Osteoblast (primary cell): Measurements from ENCODE around the gene ARMH1. TPM values are rescaled to one million over a fixed set of nuclear protein-coding genes. Genes with fewer than 3 reads are reported as not detected.
A peak's percentile ranks its signal among the peaks of the same experiment; 100 is the strongest.

ENCODE experiments used
- DNase-seq: peaks from one replicate; pipeline ENCODE4 v3.0.0; 2011; ENCODE audit warnings: low spot score, mixed read lengths; ENCODE audit not compliant: insufficient read length; ENCODE audit errors: missing footprints
- H2AFZ ChIP-seq: 2 replicates; pipeline ENCODE4 v1.6.0; 2011; ENCODE audit warnings: mild to moderate bottlenecking, low read length
- H3K27ac ChIP-seq: 2 replicates; pipeline ENCODE4 v1.5.1; 2011; ENCODE audit warnings: mild to moderate bottlenecking, low read depth, low read length, moderate library complexity
- H3K27me3 ChIP-seq: 2 replicates; pipeline ENCODE4 v1.6.0; 2012; ENCODE audit warnings: mild to moderate bottlenecking, control low read depth, inconsistent platforms, low read length, moderate library complexity; ENCODE audit not compliant: insufficient read depth
- H3K36me3 ChIP-seq: 2 replicates; pipeline ENCODE4 v1.5.1; 2011; ENCODE audit warnings: mild to moderate bottlenecking, low read length, control low read depth, moderate library complexity; ENCODE audit not compliant: insufficient read depth
- H3K4me1 ChIP-seq: 2 replicates; pipeline ENCODE4 v1.5.1; 2011; ENCODE audit warnings: mild to moderate bottlenecking, low read length, control low read depth, moderate library complexity; ENCODE audit not compliant: insufficient read depth
- H3K4me2 ChIP-seq: 2 replicates; pipeline ENCODE4 v1.6.0; 2011; ENCODE audit warnings: mild to moderate bottlenecking, low read length; ENCODE audit not compliant: insufficient read depth
- H3K4me3 ChIP-seq: fragments of 200-600 bp; sonication (generic); 3 replicates; pipeline ENCODE4 v1.5.1; 2012; ENCODE audit warnings: mild to moderate bottlenecking, low read length, inconsistent platforms; ENCODE audit not compliant: insufficient read depth
- H3K79me2 ChIP-seq: 2 replicates; pipeline ENCODE4 v1.6.0; 2012; ENCODE audit warnings: mild to moderate bottlenecking, low read length, control low read depth, inconsistent platforms; ENCODE audit not compliant: insufficient read depth
- H3K9me3 ChIP-seq: 2 replicates; pipeline ENCODE4 v1.5.1; 2011; ENCODE audit warnings: low read depth, low read length, control low read depth
- H4K20me1 ChIP-seq: 2 replicates; pipeline ENCODE4 v1.6.0; 2012; ENCODE audit warnings: mild to moderate bottlenecking, low read length, control low read depth; ENCODE audit not compliant: insufficient read depth
- CTCF ChIP-seq: IDR thresholded peaks from 2 replicates; pipeline ENCODE4 v1.5.1; 2011; ENCODE audit warnings: mild to moderate bottlenecking, low read depth, low read length, moderate library complexity; ENCODE audit errors: extremely low read depth
- total RNA-seq: library from RNA; depleted of rRNA; stranded (reverse); fragments of >200 nt; gene quantifications from 2 replicates; pipeline ENCODE4 v1.2.3, GENCODE V29; 2012

Gene ARMH1
- total RNA-seq, 1 donor = 4.3 TPM

GRCh38 chr1:44720281-44720680 lies 45.8 kb downstream of the ARMH1 start:
- Histone ChIP-seq H2AFZ (no peak overlapping the region), H3K79me2 (no peaks in the 10 kb centered on the region), H4K20me1 (no peaks in the 10 kb centered on the region), H3K4me1 (peaks cover 5% of the 10 kb centered on the region), H3K4me2 (no peak overlapping the region), H3K36me3 (no peaks in the 10 kb centered on the region), H3K4me3 (no peak overlapping the region), H3K27ac (no peak overlapping the region), H3K9me3 (no peaks in the 10 kb centered on the region), H3K27me3 (no peaks in the 10 kb centered on the region)
- TF ChIP-seq CTCF = no peak
- no peak for DNase-seq

- peak overlapping the region; percentile 70 for H3K27ac ChIP-seq
- peak overlapping the region; percentile 31 for H2AFZ ChIP-seq
- no peaks in the 10 kb centered on the region for H3K27me3 ChIP-seq
- no peaks in the 10 kb centered on the region for H3K79me2 ChIP-seq
- H3K9me3 ChIP-seq = no peaks in the 10 kb centered on the region
- no peak overlapping the region for H3K4me3 ChIP-seq
- DNase-seq = peak; percentile 93
- H3K36me3 ChIP-seq = no peaks in the 10 kb centered on the region
- H3K4me1 ChIP-seq = peaks cover 7% of the 10 kb centered on the region
- H4K20me1 ChIP-seq = no peaks in the 10 kb centered on the region
- no peak for TF ChIP-seq CTCF
- H3K4me2 ChIP-seq = peak overlapping the region; percentile 48
Measured at GRCh38 chr1:44721485-44722361, 47.2 kb downstream of the ARMH1 start.

GRCh38 chr1:44723064-44723463 lies 48.5 kb downstream of the ARMH1 start:
- no peaks in the 10 kb centered on the region for H4K20me1 ChIP-seq
- H3K27ac ChIP-seq = no peak overlapping the region
- peak; percentile 81 for DNase-seq
- no peak overlapping the region for H3K4me2 ChIP-seq
- H3K9me3 ChIP-seq = no peaks in the 10 kb centered on the region
- H3K79me2 ChIP-seq = no peaks in the 10 kb centered on the region
- H2AFZ ChIP-seq = no peak overlapping the region
- no peak for TF ChIP-seq CTCF
- peaks cover 9% of the 10 kb centered on the region for H3K4me1 ChIP-seq
- no peak overlapping the region for H3K4me3 ChIP-seq
- H3K36me3 ChIP-seq = no peaks in the 10 kb centered on the region
- H3K27me3 ChIP-seq = no peaks in the 10 kb centered on the region

GRCh38 chr1:44723496-44724295 lies 49.2 kb downstream of the ARMH1 start:
- H3K36me3 ChIP-seq = no peaks in the 10 kb centered on the region

More at GRCh38 chr1:44723496-44724295, 49.2 kb downstream of the ARMH1 start:
- no peak overlapping the region for H3K27ac ChIP-seq
- no peak overlapping the region for H2AFZ ChIP-seq
- H3K4me1 ChIP-seq = peaks cover 9% of the 10 kb centered on the region
- H3K79me2 ChIP-seq = no peaks in the 10 kb centered on the region
- no peaks in the 10 kb centered on the region for H4K20me1 ChIP-seq
- H3K9me3 ChIP-seq = no peaks in the 10 kb centered on the region
- no peak for DNase-seq
- TF ChIP-seq CTCF = no peak
- H3K4me2 ChIP-seq = no peak overlapping the region
- H3K4me3 ChIP-seq = no peak overlapping the region
- H3K27me3 ChIP-seq = no peaks in the 10 kb centered on the region
